Small intestine (tissue), 7 donors: Measurements from ENCODE around the gene TEAD4. TPM values are rescaled to one million over a fixed set of nuclear protein-coding genes. Genes with fewer than 3 reads are reported as not detected.

Experiments
- DNase-seq, 2 donors: peaks; one replicate each; pipeline versions ENCODE4 v3.0.0 to v3.0.0-alpha.2; 2013
- FAIRE-seq: peaks from 2 replicates; lab custom pipeline; 2012; peaks lifted over from hg19 to GRCh38; lab: Jason Lieb, UNC
- H3K27ac ChIP-seq, 3 donors: one replicate each; pipeline ENCODE4 v1.5.1; 2013; ENCODE audit warnings: low read length in 2 of 3, mild to moderate bottlenecking in 2 of 3, control low read depth in 1 of 3, inconsistent platforms in 1 of 3, low read depth in 1 of 3, moderate library complexity in 1 of 3
- H3K27me3 ChIP-seq, 3 donors: one replicate each; pipeline ENCODE4 v1.6.1; 2013; ENCODE audit warnings: low read length in 3 of 3, inconsistent platforms in 1 of 3; ENCODE audit not compliant: control insufficient read depth in 3 of 3, insufficient read depth in 3 of 3
- H3K36me3 ChIP-seq, 3 donors: one replicate each; pipeline ENCODE4 v1.6.1; 2013; ENCODE audit warnings: low read length in 3 of 3, inconsistent platforms in 1 of 3, low read depth in 1 of 3, mild to moderate bottlenecking in 1 of 3, moderate library complexity in 1 of 3; ENCODE audit not compliant: control insufficient read depth in 3 of 3, insufficient read depth in 2 of 3
- H3K4me1 ChIP-seq, 3 donors: one replicate each; pipeline ENCODE4 v1.6.1; 2013; ENCODE audit warnings: low read length in 2 of 3, inconsistent platforms in 1 of 3, low read depth in 1 of 3, mild to moderate bottlenecking in 1 of 3, moderate library complexity in 1 of 3; ENCODE audit not compliant: control insufficient read depth in 3 of 3, insufficient read depth in 2 of 3
- H3K4me3 ChIP-seq, 3 donors: one replicate each; pipeline ENCODE4 v1.5.1; 2013; ENCODE audit warnings: low read length in 3 of 3, control low read depth in 1 of 3, inconsistent platforms in 1 of 3, low read depth in 1 of 3, mild to moderate bottlenecking in 1 of 3, moderate library complexity in 1 of 3
- H3K9me3 ChIP-seq, 2 donors: one replicate each; pipeline ENCODE4 v1.6.1; 2013; ENCODE audit warnings: low read depth in 1 of 2, low read length in 1 of 2; ENCODE audit not compliant: control insufficient read depth in 2 of 2, insufficient read depth in 1 of 2
- WGBS, 3 donors: extraction: QIAGEN DNeasy Blood & Tissue Kit; methylation state at CpG; one replicate each; pipeline ENCODE4 v1.1.7; 2013; 5-methylcytosine and 5-hydroxymethylcytosine counted together
- polyA plus RNA-seq, 4 donors: library from polyadenylated mRNA; stranded (reverse) in 3 of 4; unstranded in 1 of 4; fragments of 200-250 nt in 3 of 4; fragments of 120-200 nt in 1 of 4; gene quantifications; one replicate each; pipeline versions ENCODE4 v1.2.1 to v1.2.3, GENCODE V29; 2013
- donor health status: healthy with polysubstance abuse.
- donor health status: control.
- donor health status: control.
- donor health status: Bipolar disorder and iron deficiency.
- donor health status: healthy.

Gene TEAD4
- polyA plus RNA-seq, 4 donors, result 2.3 to 18.7 (median 10.3) TPM

- no peak for FAIRE-seq
Measured at GRCh38 chr12:2979806-2980205, 20.6 kb downstream of the TEAD4 start.

GRCh38 chr12:2980630-2981029 lies 21.4 kb downstream of the TEAD4 start:
- H3K36me3 ChIP-seq, result no peaks in the 10 kb centered on the region
- H3K27me3 ChIP-seq, result no peaks in the 10 kb centered on the region
- 83 to 86% (median 85%) methylated on average over 7 of the region's 7 CpGs for WGBS, 3 donors
- H3K27ac ChIP-seq, result no peak overlapping the region
- no peak overlapping the region for H3K4me3 ChIP-seq
- H3K4me1 ChIP-seq, result no peaks in the 10 kb centered on the region
- no peak for FAIRE-seq
- no peaks in the 10 kb centered on the region for H3K9me3 ChIP-seq
- no peak for DNase-seq

More at GRCh38 chr12:2979806-2980205, 20.6 kb downstream of the TEAD4 start:
- H3K4me1 ChIP-seq, result no peaks in the 10 kb centered on the region
- H3K27me3 ChIP-seq, result no peaks in the 10 kb centered on the region
- WGBS, 3 donors, result 81 to 88% (median 84%) methylated on average over 4 of the region's 4 CpGs
- no peaks in the 10 kb centered on the region for H3K36me3 ChIP-seq
- DNase-seq, result no peak
- H3K9me3 ChIP-seq, result no peaks in the 10 kb centered on the region
- no peak overlapping the region for H3K4me3 ChIP-seq
- H3K27ac ChIP-seq, result no peak overlapping the region

GRCh38 chr12:2982361-2982760 lies 23.2 kb downstream of the TEAD4 start:
- FAIRE-seq (no peak), DNase-seq (no peak)
- H3K36me3 ChIP-seq, result no peaks in the 10 kb centered on the region
- H3K4me1 ChIP-seq, result no peaks in the 10 kb centered on the region
- H3K27me3 ChIP-seq, result no peaks in the 10 kb centered on the region
- H3K4me3 ChIP-seq, result no peak overlapping the region
- no peak overlapping the region for H3K27ac ChIP-seq
- no peaks in the 10 kb centered on the region for H3K9me3 ChIP-seq
- WGBS, 3 donors, result 86 to 91% (median 87%) methylated on average over 13 of the region's 13 CpGs

- 77 to 93% (median 77%) methylated on average over 5 of the region's 5 CpGs for WGBS, 3 donors
- no peaks in the 10 kb centered on the region for H3K4me1 ChIP-seq
- H3K27me3 ChIP-seq, result no peaks in the 10 kb centered on the region
- no peaks in the 10 kb centered on the region for H3K36me3 ChIP-seq
- no peak overlapping the region for H3K4me3 ChIP-seq
- peaks cover 0 to 3% of the 10 kb centered on the region in 2 donors for H3K9me3 ChIP-seq
- no peak overlapping the region for H3K27ac ChIP-seq
- FAIRE-seq (no peak), DNase-seq (no peak)
Measured at GRCh38 chr12:2984249-2984648, 25.1 kb downstream of the TEAD4 start.

GRCh38 chr12:2984698-2985097 lies 25.5 kb downstream of the TEAD4 start:
- H3K4me3 ChIP-seq, result no peak overlapping the region
- DNase-seq, result no peak
- no peaks in the 10 kb centered on the region for H3K36me3 ChIP-seq
- no peak overlapping the region for H3K27ac ChIP-seq
- no peaks in the 10 kb centered on the region for H3K4me1 ChIP-seq
- H3K9me3 ChIP-seq, result peaks cover 0 to 3% of the 10 kb centered on the region in 2 donors
- H3K27me3 ChIP-seq, result no peaks in the 10 kb centered on the region
- no peak for FAIRE-seq
- 96 to 100% (median 100%) methylated on average over 1 of the region's 1 CpG for WGBS, 3 donors

- WGBS, 3 donors, result 71 to 83% (median 75%) methylated on average over 3 of the region's 3 CpGs
- no peak for DNase-seq
- H3K27ac ChIP-seq, result no peak overlapping the region
- H3K9me3 ChIP-seq, result peaks cover 0 to 3% of the 10 kb centered on the region in 2 donors
- no peak for FAIRE-seq
- H3K27me3 ChIP-seq, result no peaks in the 10 kb centered on the region
- no peaks in the 10 kb centered on the region for H3K4me1 ChIP-seq
- H3K36me3 ChIP-seq, result no peaks in the 10 kb centered on the region
- no peak overlapping the region for H3K4me3 ChIP-seq
Measured at GRCh38 chr12:2986876-2987275, 27.7 kb downstream of the TEAD4 start.

GRCh38 chr12:2988494-2988893 lies 29.3 kb downstream of the TEAD4 start:
- Histone ChIP-seq H3K4me3 (no peak overlapping the region), H3K36me3 (no peaks in the 10 kb centered on the region), H3K4me1 (no peaks in the 10 kb centered on the region), H3K27ac (no peak overlapping the region), H3K27me3 (no peaks in the 10 kb centered on the region), H3K9me3 (peaks cover 0 to 3% of the 10 kb centered on the region in 2 donors)
- 89 to 93% (median 89%) methylated on average over 5 of the region's 5 CpGs for WGBS, 3 donors
- no peak for FAIRE-seq
- DNase-seq, result peak in 1 of 2 donors; percentile 72

- no peak overlapping the region for H3K4me3 ChIP-seq
- H3K4me1 ChIP-seq, result no peaks in the 10 kb centered on the region
- DNase-seq, result no peak
- peaks cover 0 to 8% (median 0%) of the 10 kb centered on the region in 3 donors for H3K36me3 ChIP-seq
- WGBS, 3 donors, result 79 to 86% (median 84%) methylated on average over 5 of the region's 5 CpGs
- no peak for FAIRE-seq
- H3K27ac ChIP-seq, result no peak overlapping the region
- peaks cover 0 to 3% of the 10 kb centered on the region in 2 donors for H3K9me3 ChIP-seq
- no peaks in the 10 kb centered on the region for H3K27me3 ChIP-seq
Measured at GRCh38 chr12:2992724-2993123, 33.5 kb downstream of the TEAD4 start.

- no peaks in the 10 kb centered on the region for H3K27me3 ChIP-seq
- no peak for DNase-seq
- FAIRE-seq, result no peak
- H3K9me3 ChIP-seq, result no peaks in the 10 kb centered on the region
- H3K27ac ChIP-seq, result no peak overlapping the region
- H3K36me3 ChIP-seq, result peaks cover 0 to 8% (median 0%) of the 10 kb centered on the region in 3 donors
- 85 to 90% (median 86%) methylated on average over 14 to 15 of the region's 15 CpGs for WGBS, 3 donors
- no peak overlapping the region for H3K4me3 ChIP-seq
- H3K4me1 ChIP-seq, result no peaks in the 10 kb centered on the region
Measured at GRCh38 chr12:2997989-2998670, 38.9 kb downstream of the TEAD4 start.
